Urinary bladder (tissue), 4 donors: ENCODE measurements around the gene LGALS9C. TPM values are rescaled to one million over a fixed set of nuclear protein-coding genes. Genes with fewer than 3 reads are reported as not detected.
"Not testable (repeated sequence)": the region's sequence is repeated elsewhere in the genome, so short reads cannot be mapped to it uniquely, and the experiment has no call there.

Source experiments
- DNase-seq: peaks from one replicate; pipeline ENCODE4 v3.0.0-alpha.2; 2015; ENCODE audit errors: extremely low spot score
- H3K27ac ChIP-seq: one replicate; pipeline ENCODE4 v1.5.1; 2013; ENCODE audit warnings: low read depth, mild to moderate bottlenecking, moderate library complexity
- H3K36me3 ChIP-seq: one replicate; pipeline ENCODE4 v1.6.1; 2013; ENCODE audit warnings: mild to moderate bottlenecking, moderate library complexity; ENCODE audit not compliant: insufficient read depth
- H3K4me1 ChIP-seq: one replicate; pipeline ENCODE4 v1.6.1; 2013; ENCODE audit warnings: mild to moderate bottlenecking, moderate library complexity; ENCODE audit not compliant: insufficient read depth
- H3K4me3 ChIP-seq: one replicate; pipeline ENCODE4 v1.5.1; 2013; ENCODE audit warnings: low read depth, low read length
- WGBS: extraction: QIAGEN DNeasy Blood & Tissue Kit; methylation state at CpG from one replicate; pipeline ENCODE4 v1.1.7; 2013; 5-methylcytosine and 5-hydroxymethylcytosine counted together
- polyA plus RNA-seq: library from polyadenylated mRNA; stranded (reverse); fragments of 200-250 nt; gene quantifications from one replicate; pipeline ENCODE4 v1.2.3, GENCODE V29; 2013
- total RNA-seq: library from RNA; depleted of rRNA; stranded (reverse); fragments of >200 nt; gene quantifications from one replicate; pipeline ENCODE4 v1.2.3, GENCODE V29; 2014
- donor health status: healthy with polysubstance abuse.
- donor health status: healthy.

The LGALS9C gene
- total and polyA plus RNA-seq, 2 donors = 0.03 TPM; not detected in 1

DNA sequence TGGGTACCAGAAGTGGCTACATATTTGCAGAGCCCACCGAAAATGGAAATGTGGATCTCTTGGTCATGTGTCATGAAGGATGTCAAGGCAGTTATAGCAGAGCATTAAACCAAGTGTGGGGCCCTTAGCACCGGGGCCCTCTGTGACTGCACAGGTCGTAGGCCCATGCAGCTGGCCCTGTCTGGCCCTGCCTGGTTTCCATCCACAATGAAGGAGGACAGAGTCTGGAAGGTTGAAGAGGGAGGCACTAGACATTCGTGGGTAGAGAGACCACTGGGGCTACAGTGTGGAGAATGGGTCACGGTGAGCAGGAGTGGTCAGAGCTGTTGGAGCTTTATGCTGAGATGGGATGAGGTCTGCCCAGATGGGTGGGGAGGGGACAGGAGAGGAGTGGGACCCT is 9.6 kb upstream of the LGALS9C start:
- not testable (repeated sequence) for H3K4me1 ChIP-seq, H3K27ac ChIP-seq, H3K36me3 ChIP-seq, H3K4me3 ChIP-seq, DNase-seq
- 85% methylated on average over 5 of the region's 5 CpGs for WGBS

DNA sequence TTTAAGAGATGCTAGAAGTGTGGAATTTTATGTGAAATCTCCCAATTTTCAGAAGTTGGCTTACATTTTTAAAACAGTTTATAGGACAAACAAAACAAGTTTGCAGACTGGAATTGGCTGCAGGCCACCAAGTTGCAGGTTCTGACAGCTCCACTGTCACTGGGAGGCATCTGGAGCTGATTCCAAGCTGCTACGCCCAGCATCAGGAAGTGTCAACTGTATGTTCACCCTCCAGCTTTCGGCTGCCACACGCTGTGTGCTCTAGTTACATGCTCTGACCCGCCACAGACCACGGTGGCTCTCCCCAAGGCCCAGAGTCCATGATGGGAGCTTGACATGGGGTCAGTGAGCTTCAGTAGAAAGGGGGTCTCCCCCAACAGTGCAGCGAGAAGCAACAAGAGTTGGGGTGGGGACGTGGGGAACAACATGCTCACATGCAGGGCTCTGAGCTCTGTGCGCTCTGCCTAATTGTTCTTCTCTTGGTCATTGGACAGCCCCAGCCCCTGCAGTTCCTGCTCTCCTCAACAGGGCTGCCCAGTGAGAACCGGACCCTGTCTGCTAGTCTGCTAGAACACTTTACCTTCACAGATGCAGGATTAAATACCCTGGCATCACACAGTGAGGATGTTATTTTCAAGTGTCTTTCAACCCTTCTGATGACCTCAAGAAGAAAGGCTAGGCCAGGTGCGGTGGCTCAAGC is 8.0 kb upstream of the LGALS9C start:
- H3K4me1 ChIP-seq, DNase-seq, H3K36me3 ChIP-seq, H3K4me3 ChIP-seq, H3K27ac ChIP-seq: not testable (repeated sequence)
- WGBS = 55% methylated on average over 9 of the region's 10 CpGs

DNA sequence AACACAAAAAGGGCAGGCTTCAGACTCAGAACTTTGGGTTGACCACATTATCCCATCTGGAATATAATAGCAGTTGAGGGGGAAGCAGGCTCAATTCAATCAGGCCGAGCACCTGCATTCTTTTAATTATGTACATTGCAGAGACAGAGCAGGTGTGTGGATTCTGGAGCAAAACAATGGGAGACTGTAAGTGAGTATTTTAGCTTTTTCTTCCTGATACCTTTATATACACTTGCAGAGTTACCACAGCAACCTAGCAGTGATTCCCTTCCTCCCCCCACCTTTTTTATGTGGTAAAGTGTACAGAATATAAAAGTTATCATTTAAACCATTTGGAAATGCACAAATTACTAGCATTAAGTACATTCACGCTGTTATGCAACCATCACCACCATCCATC is 6.8 kb upstream of the LGALS9C start:
- H3K27ac ChIP-seq, DNase-seq, H3K36me3 ChIP-seq, H3K4me3 ChIP-seq, H3K4me1 ChIP-seq: not testable (repeated sequence)
- WGBS = 93% methylated on average over 2 of the region's 2 CpGs

DNA sequence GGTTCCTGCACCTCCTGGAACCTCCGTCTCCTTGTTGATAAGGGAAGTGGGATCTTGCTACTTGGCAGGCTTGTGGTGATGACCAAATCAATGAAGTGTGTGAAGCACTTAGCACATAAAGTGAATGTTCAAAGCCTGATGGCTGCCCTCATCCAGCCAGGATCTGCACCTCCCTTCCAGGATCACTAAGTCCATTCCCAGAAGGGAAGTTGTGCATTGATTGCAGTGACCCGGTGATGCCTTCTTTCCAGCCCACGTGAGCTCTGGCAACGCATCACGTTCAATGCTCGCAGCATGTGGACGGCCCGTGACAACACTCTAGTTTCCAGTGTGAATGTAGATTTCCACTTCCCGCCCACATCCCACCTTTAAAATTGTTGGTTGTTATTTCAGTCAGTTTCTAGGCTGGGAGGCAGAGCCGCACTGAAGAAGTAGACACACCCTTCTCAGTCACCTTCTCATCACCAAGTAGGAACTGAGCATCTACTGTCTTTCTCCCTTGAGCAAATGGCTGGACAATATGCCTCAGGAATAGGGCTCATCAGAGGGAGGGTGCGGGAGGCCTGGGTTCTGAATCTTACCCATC is 6.2 kb upstream of the LGALS9C start:
- not testable (repeated sequence) for H3K36me3 ChIP-seq, H3K27ac ChIP-seq, DNase-seq, H3K4me3 ChIP-seq, H3K4me1 ChIP-seq
- 70% methylated on average over 3 of the region's 11 CpGs for WGBS

DNA sequence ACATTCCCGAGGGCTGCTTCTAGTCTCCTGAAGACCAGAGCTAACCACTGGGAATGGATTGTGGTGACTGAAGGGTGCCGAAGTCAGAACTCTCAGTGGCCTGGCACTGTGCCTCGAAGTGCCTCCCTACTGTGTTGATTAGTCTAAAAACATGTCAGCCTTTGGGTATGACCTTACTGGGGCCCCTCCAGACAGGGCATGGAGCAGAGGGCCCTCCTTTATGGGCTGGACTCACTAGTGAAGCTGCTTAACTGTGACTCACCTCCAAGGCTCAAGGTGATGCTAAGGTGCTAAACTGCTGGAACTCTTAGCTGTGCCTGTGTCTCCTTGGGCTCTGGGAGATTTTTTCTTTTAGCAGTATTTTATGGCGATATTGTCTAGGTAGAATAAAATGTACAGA is 2.6 kb upstream of the LGALS9C start:
- DNase-seq, H3K4me1 ChIP-seq, H3K36me3 ChIP-seq, H3K4me3 ChIP-seq, H3K27ac ChIP-seq: not testable (repeated sequence)
- WGBS = 67% methylated on average over 3 of the region's 4 CpGs

DNA sequence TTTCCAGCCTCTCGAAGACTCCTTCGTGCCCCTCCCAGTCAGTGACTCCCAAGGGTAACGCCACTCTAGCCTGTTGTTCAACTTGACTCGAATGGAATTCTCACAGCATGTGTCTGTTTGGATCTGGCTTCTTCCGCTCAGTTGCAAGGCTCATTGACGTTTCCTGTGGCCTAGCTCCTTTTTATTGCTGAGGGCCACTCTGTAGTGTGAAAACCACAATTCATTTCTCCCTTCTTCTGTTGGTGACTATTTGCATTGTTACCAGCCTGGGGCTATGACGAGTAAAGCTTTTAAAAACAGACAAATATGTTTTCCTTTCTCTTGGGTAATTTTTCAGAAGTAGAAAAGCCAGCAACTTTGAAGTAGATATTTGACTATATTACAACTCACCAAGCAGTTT is 1.8 kb upstream of the LGALS9C start:
- not testable (repeated sequence) for H3K27ac ChIP-seq, H3K36me3 ChIP-seq, H3K4me3 ChIP-seq, DNase-seq, H3K4me1 ChIP-seq
- 66% methylated on average over 7 of the region's 7 CpGs for WGBS

DNA sequence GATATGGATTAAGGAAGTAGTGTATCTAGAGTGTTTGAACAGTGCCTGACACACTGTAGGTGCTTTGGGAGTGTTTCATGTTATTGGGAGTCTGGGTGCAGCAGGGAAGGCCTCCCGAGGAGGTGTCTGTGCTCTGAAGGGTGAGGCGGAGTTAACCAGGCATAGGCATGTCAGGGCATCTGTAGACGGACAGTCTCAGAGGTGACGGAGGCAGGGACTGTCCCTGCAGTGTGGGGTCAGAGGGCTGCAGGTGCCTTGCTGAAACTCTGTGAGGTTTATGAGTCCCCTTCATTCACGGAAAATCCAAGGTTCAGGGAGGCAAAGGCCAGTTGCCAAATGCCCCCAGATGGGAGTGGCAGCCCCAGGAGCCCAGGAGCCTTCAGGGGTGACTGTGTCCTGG is 778 bp downstream of the LGALS9C start:
- not testable (repeated sequence) for H3K36me3 ChIP-seq, H3K4me1 ChIP-seq, H3K4me3 ChIP-seq, H3K27ac ChIP-seq, DNase-seq
- 85% methylated on average over 2 of the region's 5 CpGs for WGBS

DNA sequence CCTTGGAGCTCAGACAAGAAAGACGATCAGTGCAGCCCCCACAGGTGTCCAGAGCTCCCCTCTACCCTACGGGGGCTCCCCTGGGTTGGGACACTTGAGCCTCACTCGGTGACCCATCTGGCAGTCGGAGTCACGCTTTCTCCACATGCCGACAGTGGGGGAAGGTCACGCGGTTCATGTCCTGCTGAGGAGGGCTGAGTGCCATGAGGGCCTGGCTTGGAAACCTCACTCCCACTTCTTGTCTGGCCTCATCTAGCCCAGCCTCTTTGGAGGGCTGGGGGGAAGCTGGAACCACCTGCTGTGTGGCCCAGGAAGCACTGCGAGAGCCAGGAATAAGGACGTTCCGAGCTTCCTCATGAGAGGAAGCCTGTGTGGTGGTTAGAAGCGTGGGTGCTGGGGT is 1.8 kb downstream of the LGALS9C start:
- 68% methylated on average over 7 of the region's 12 CpGs for WGBS
- not testable (repeated sequence) for H3K4me1 ChIP-seq

DNA sequence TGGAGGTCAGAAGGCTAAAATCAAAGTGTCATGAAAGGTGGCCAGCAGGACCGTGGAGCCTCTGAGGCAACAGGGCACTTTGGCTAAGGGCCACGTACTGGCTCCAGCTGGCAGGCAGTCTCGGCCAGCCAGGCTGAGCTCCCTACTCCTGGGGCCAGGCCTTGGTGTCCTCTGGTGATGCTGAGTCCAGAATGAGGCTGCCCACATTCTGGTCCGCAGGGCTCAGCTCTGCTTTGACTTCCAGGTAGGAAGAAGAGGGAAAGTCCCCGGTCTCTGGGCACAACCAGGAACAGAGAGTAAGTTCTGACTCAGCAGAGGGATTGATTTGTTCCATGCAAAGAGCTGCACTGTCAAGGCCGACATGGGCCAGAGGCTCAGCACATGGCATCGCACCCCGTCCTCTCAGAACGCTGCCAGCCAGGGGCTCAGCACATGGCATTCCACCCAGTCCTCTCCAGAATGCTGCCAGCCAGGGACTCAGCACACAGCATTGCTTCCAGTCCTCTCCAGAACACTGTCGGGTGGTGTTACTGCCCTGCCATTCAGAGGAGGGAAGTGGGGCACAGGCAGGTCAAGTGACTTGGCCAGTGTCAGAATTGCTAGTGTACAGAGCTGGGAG is 2.5 kb downstream of the LGALS9C start:
- DNase-seq = not testable (repeated sequence)
- WGBS = 70% methylated on average over 6 of the region's 10 CpGs

More for the DNA sequence above, 1.8 kb downstream of the LGALS9C start:
- H3K36me3 ChIP-seq, H3K27ac ChIP-seq, H3K4me3 ChIP-seq, DNase-seq: not testable (repeated sequence)

DNA sequence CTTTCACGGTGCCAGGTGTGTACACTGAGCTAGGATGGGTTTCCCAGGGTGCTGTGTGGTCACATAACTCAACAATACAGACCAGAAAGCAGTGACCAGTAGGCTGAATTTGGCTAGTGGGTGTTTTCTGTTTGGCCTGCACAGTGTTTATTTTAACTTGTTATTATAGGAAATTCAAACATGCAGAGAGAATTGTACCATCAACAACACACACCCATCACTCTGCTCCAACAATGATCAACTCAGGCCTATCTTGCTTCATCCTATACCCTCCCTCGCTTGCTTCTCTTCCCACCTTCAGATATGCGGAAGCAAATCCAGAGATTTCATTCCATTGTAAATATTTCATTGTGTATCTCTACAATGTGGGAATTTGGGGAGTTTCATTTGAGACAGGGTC is 5.2 kb downstream of the LGALS9C start:
- WGBS = 100% methylated on average over 1 of the region's 3 CpGs
- not testable (repeated sequence) for H3K36me3 ChIP-seq, H3K4me1 ChIP-seq, DNase-seq, H3K4me3 ChIP-seq, H3K27ac ChIP-seq

More for the DNA sequence above, 2.5 kb downstream of the LGALS9C start:
- not testable (repeated sequence) for H3K36me3 ChIP-seq, H3K4me3 ChIP-seq, H3K4me1 ChIP-seq, H3K27ac ChIP-seq

DNA sequence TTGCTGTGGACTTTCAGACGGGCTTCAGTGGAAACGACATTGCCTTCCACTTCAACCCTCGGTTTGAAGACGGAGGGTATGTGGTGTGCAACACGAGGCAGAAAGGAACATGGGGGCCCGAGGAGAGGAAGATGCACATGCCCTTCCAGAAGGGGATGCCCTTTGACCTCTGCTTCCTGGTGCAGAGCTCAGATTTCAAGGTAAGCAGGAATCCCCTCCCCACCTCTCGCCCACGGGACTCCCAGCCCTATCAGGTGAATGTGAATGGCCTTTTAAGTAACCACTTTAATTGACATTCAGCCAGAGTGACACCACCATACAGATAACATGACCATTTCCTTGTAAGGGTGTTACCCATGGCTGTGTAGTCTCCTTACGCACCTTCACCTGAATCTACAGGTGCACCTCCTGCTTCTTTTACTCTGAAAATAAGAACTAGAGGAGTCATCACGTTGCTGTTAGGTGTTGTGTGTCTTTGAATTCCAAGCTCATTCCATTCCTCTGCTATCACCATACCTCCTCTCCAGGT is 9.4 kb downstream of the LGALS9C start:
- not testable (repeated sequence) for DNase-seq, H3K4me3 ChIP-seq, H3K27ac ChIP-seq, H3K36me3 ChIP-seq, H3K4me1 ChIP-seq
- WGBS = 73% methylated on average over 4 of the region's 10 CpGs

DNA sequence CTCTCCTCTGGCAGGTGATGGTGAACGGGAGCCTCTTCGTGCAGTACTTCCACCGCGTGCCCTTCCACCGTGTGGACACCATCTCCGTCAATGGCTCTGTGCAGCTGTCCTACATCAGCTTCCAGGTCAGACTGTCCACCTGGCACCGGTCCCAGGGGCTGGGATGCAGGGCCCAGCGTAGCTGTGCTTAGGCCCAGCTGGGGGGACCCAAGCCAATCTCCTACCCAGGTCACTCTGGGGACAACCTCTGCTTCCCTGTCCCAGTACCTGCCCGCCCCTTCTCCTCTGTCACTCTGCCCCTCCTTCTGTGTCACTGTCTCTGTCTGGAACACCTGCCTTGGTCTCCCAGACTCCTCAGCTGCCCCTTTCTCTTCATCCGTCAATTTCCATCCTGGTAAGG is 11.0 kb downstream of the LGALS9C start:
- H3K4me1 ChIP-seq, DNase-seq, H3K36me3 ChIP-seq, H3K4me3 ChIP-seq, H3K27ac ChIP-seq: not testable (repeated sequence)
- WGBS = 68% methylated on average over 3 of the region's 10 CpGs

DNA sequence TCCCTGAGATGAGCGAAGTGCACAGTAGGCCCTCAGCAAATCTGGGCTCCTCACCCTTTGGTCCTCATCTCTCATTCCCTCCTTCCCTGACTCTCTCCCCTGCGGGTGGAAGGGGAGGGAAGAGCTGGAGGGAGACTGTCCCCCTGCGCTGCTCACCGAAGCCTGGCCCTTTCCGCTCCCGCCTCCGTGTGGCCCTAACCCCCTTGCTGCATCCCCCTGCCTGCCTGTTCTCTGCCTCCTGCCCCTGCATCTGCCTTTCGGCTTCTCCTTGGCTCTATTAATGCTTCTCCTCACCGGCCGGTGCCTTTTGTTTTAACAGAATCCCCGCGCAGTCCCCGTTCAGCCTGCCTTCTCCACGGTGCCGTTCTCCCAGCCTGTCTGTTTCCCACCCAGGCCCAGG is 12.0 kb downstream of the LGALS9C start:
- not testable (repeated sequence) for H3K27ac ChIP-seq, H3K4me3 ChIP-seq, H3K36me3 ChIP-seq, H3K4me1 ChIP-seq, DNase-seq
- WGBS = 52% methylated on average over 14 of the region's 15 CpGs

DNA sequence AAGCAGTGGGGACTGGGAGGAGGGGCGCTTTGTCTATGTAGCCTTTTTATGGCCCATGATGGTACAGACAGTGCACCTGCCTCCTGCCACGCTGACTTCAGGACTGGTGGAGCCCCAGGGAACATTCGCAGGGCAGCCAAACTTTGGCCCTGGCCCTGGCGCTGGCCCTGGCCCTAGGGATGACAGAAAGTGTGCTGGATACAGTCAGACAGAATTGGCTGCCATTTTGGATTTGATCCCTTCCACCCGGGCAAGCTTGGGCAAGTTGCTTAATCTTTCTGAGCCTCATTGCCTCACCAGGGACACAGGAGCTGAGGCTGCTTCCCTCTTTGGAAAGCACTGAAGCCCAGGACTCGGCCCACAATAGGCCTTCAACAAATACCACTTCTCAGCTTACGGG is 13.4 kb downstream of the LGALS9C start:
- not testable (repeated sequence) for H3K4me3 ChIP-seq, H3K27ac ChIP-seq, DNase-seq, H3K4me1 ChIP-seq, H3K36me3 ChIP-seq
- WGBS = 95% methylated on average over 2 of the region's 7 CpGs
